Keratinocyte (primary cell): Measurements from ENCODE around the gene ZBTB32. TPM values are rescaled to one million over a fixed set of nuclear protein-coding genes. Genes with fewer than 3 reads are reported as not detected.

Experiments used
- DNase-seq: peaks from one replicate; pipeline ENCODE4 v3.0.0-alpha.2; 2011; ENCODE audit warnings: low read depth, missing footprints, low spot score
- FAIRE-seq: peaks from 2 replicates; lab custom pipeline; 2011; peaks lifted over from hg19 to GRCh38; lab: Jason Lieb, UNC
- H2AFZ ChIP-seq: 2 replicates; pipeline ENCODE4 v1.6.0; 2012; ENCODE audit warnings: low read length, control low read depth, inconsistent platforms; ENCODE audit not compliant: control insufficient read depth
- H3K27ac ChIP-seq: 2 replicates; pipeline ENCODE4 v1.5.1; 2011; ENCODE audit warnings: low read length; ENCODE audit not compliant: control insufficient read depth, insufficient read depth
- H3K27me3 ChIP-seq: 3 replicates; pipeline ENCODE4 v1.6.0; 2011; ENCODE audit warnings: low read length; ENCODE audit not compliant: control insufficient read depth, insufficient read depth; ENCODE audit errors: extremely low read depth
- H3K36me3 ChIP-seq, 2 experiments: 2 replicates in 1 of 2; 3 replicates in 1 of 2; pipeline ENCODE4 v1.5.1; 2011; ENCODE audit warnings: low read length in 2 of 2, mild to moderate bottlenecking in 1 of 2; ENCODE audit not compliant: control insufficient read depth in 2 of 2, insufficient read depth in 2 of 2; ENCODE audit errors: extremely low read depth in 1 of 2
- H3K4me1 ChIP-seq: 3 replicates; pipeline ENCODE4 v1.5.1; 2011; ENCODE audit warnings: low read length; ENCODE audit not compliant: control insufficient read depth, insufficient read depth; ENCODE audit errors: extremely low read depth
- H3K4me2 ChIP-seq: 3 replicates; pipeline ENCODE4 v1.6.0; 2011; ENCODE audit warnings: low read depth, low read length; ENCODE audit not compliant: control insufficient read depth, insufficient read depth; ENCODE audit errors: extremely low read depth
- H3K4me3 ChIP-seq, 3 experiments: fragments of 200-600 bp in 1 of 3; sonication (generic) in 1 of 3; 2 replicates in 2 of 3; 3 replicates in 1 of 3; pipeline ENCODE4 v1.5.1; 2011 to 2016; ENCODE audit warnings: low read length in 3 of 3, mild to moderate bottlenecking in 3 of 3, control low read depth in 2 of 3, inconsistent platforms in 1 of 3, low read depth in 1 of 3, mixed read lengths in 1 of 3, mixed run types in 1 of 3, moderate library complexity in 1 of 3; ENCODE audit not compliant: control insufficient read depth in 2 of 3, insufficient read depth in 2 of 3; ENCODE audit errors: extremely low read depth in 1 of 3
- H3K79me2 ChIP-seq: 2 replicates; pipeline ENCODE4 v1.6.0; 2012; ENCODE audit warnings: low read length; ENCODE audit not compliant: control insufficient read depth, insufficient read depth
- H3K9ac ChIP-seq: 3 replicates; pipeline ENCODE4 v1.6.0; 2011; ENCODE audit warnings: low read length; ENCODE audit not compliant: control insufficient read depth, insufficient read depth; ENCODE audit errors: extremely low read depth
- H3K9me1 ChIP-seq: 3 replicates; pipeline ENCODE4 v1.6.0; 2011; ENCODE audit warnings: low read length; ENCODE audit not compliant: control insufficient read depth, insufficient read depth; ENCODE audit errors: extremely low read depth
- H3K9me3 ChIP-seq: 2 replicates; pipeline ENCODE4 v1.5.1; 2012; ENCODE audit warnings: low read depth, low read length; ENCODE audit not compliant: control insufficient read depth
- H4K20me1 ChIP-seq: 3 replicates; pipeline ENCODE4 v1.6.0; 2011; ENCODE audit warnings: low read length; ENCODE audit not compliant: control insufficient read depth, insufficient read depth; ENCODE audit errors: extremely low read depth
- EZH2 ChIP-seq: IDR thresholded peaks from one replicate; pipeline ENCODE4 v1.6.1; 2012; ENCODE audit warnings: inconsistent platforms, mild to moderate bottlenecking, low read length, moderate library complexity
- dilution Hi-C: fragments of 300-500 bp; cut with MboI; formaldehyde crosslinking; loops from one replicate; pipeline ENCODE4 v1.7.0; 2020; ENCODE audit warnings: low sequenced_read_pairs; ENCODE audit not compliant: extremely low pct_ligation_motif_present
- polyA plus RNA-seq, 5 experiments: library from polyadenylated mRNA; depleted of rRNA in 3 of 5; stranded (reverse) in 3 of 5; stranded (forward) in 1 of 5; unstranded in 1 of 5; fragments of >200 nt; gene quantifications; 1 replicate in 1 of 5; 2 replicates in 3 of 5; 3 replicates in 1 of 5; pipeline versions ENCODE4 v1.2.1 to v1.2.3, GENCODE V29; 2011 to 2012; ENCODE audit warnings: missing spikeins in 2 of 5, low read depth in 1 of 5, low replicate concordance in 1 of 5
- TF ChIP-seq, protein P1 (sequence below), 3 experiments: IDR thresholded peaks in 1 of 3; conservative IDR thresholded peaks in 1 of 3; optimal IDR thresholded peaks in 1 of 3; 2 replicates in 2 of 3; 3 replicates in 1 of 3; pipeline versions ENCODE3 to v1.5.1; 2011; ENCODE audit warnings: low read length in 3 of 3, mild to moderate bottlenecking in 3 of 3, moderate library complexity in 2 of 3, control low read depth in 1 of 3, inconsistent platforms in 1 of 3; ENCODE audit not compliant: insufficient read depth in 2 of 3; ENCODE audit errors: extremely low read depth in 1 of 3

The ZBTB32 gene
- polyA plus RNA-seq, 1 donor (not counting 4 experiments of a cell fraction or from before 2014, with no cell fraction given) = not detected

GRCh38 chr19:35719402-35720162 is 15.2 kb downstream of the ZBTB32 start:
- DNase-seq (no peak), FAIRE-seq (no peak)
- Histone ChIP-seq H3K9ac (peak overlapping the region; percentile 85), H3K4me2 (peak overlapping the region; percentile 87), H3K4me1 (peaks cover 22% of the 10 kb centered on the region), H3K27ac (no peak overlapping the region), H3K36me3 (peaks cover 25 to 29% of the 10 kb centered on the region in 2 experiments), H3K27me3 (no peaks in the 10 kb centered on the region), H3K4me3 (peak overlapping the region; percentile 78 to 92 (median 89)), H2AFZ (no peak overlapping the region), H3K79me2 (peaks cover 45% of the 10 kb centered on the region), H4K20me1 (peaks cover 4% of the 10 kb centered on the region), H3K9me3 (no peaks in the 10 kb centered on the region), H3K9me1 (no peaks in the 10 kb centered on the region)
- dilution Hi-C loops = no loop called here
- TF ChIP-seq, protein P1, sequence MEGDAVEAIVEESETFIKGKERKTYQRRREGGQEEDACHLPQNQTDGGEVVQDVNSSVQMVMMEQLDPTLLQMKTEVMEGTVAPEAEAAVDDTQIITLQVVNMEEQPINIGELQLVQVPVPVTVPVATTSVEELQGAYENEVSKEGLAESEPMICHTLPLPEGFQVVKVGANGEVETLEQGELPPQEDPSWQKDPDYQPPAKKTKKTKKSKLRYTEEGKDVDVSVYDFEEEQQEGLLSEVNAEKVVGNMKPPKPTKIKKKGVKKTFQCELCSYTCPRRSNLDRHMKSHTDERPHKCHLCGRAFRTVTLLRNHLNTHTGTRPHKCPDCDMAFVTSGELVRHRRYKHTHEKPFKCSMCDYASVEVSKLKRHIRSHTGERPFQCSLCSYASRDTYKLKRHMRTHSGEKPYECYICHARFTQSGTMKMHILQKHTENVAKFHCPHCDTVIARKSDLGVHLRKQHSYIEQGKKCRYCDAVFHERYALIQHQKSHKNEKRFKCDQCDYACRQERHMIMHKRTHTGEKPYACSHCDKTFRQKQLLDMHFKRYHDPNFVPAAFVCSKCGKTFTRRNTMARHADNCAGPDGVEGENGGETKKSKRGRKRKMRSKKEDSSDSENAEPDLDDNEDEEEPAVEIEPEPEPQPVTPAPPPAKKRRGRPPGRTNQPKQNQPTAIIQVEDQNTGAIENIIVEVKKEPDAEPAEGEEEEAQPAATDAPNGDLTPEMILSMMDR (optimal IDR thresholded peaks at IDR 0.05 in 1 of 3, IDR thresholded peaks at IDR 0.05 in 1 of 3, conservative IDR thresholded peaks at IDR 0.05 in 1 of 3; ENCODE audit: extremely low read depth in 1 of 3, insufficient read depth in 2 of 3, low read length in 3 of 3) = no peak
- no peak for TF ChIP-seq EZH2

- Histone ChIP-seq H3K4me1 (peaks cover 22% of the 10 kb centered on the region), H3K79me2 (peaks cover 45% of the 10 kb centered on the region), H3K4me3 (no peak overlapping the region), H4K20me1 (peaks cover 4% of the 10 kb centered on the region), H3K27me3 (no peaks in the 10 kb centered on the region), H2AFZ (no peak overlapping the region), H3K9me1 (no peaks in the 10 kb centered on the region), H3K9ac (no peak overlapping the region), H3K36me3 (peaks cover 31 to 33% of the 10 kb centered on the region in 2 experiments), H3K4me2 (no peak overlapping the region), H3K27ac (no peak overlapping the region), H3K9me3 (no peaks in the 10 kb centered on the region)
- dilution Hi-C loops = no loop called here
- FAIRE-seq (no peak), DNase-seq (no peak)
- no peak for TF ChIP-seq EZH2
Measured at GRCh38 chr19:35720163-35720524, 15.8 kb downstream of the ZBTB32 start.
